WTC11 (cell line): ENCODE data around the gene ERBB4.

ENCODE experiments used
- ELF4 ChIP-seq: sonication (generic); formaldehyde crosslinking; IDR thresholded peaks from 2 replicates; pipeline ENCODE4 v1.8.1; 2022; ENCODE audit warnings: low read depth, mild to moderate bottlenecking, moderate library complexity, missing genetic modification reagents
- TF ChIP-seq, protein P1 (sequence below): fragments of 200-600 bp; IDR thresholded peaks from 2 replicates; pipeline ENCODE4 v1.8.0; 2022; ENCODE audit warnings: antibody characterized with exemption

DNA sequence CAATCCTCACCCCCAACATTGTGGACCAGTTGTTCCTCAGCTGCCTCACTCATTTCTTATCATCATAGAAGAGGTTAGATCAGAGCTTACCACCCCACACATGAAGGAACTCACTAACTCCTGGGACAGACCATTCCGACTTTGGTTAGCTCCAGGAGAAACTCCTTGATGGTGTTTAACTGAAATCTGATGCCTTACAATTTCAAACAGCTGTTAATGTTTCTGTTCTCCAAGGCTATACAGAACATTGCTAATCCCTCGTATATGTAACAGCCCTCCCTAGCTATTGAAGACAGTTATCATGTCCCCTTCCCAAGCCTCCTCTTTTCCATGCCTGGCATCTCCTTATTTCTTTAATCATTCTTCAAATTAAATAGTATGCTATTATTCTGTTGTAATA, 14.8 kb downstream of the ERBB4 start:
- TF ChIP-seq ELF4 (CRISPR knock-in tag): no peak
- TF ChIP-seq, protein P1, sequence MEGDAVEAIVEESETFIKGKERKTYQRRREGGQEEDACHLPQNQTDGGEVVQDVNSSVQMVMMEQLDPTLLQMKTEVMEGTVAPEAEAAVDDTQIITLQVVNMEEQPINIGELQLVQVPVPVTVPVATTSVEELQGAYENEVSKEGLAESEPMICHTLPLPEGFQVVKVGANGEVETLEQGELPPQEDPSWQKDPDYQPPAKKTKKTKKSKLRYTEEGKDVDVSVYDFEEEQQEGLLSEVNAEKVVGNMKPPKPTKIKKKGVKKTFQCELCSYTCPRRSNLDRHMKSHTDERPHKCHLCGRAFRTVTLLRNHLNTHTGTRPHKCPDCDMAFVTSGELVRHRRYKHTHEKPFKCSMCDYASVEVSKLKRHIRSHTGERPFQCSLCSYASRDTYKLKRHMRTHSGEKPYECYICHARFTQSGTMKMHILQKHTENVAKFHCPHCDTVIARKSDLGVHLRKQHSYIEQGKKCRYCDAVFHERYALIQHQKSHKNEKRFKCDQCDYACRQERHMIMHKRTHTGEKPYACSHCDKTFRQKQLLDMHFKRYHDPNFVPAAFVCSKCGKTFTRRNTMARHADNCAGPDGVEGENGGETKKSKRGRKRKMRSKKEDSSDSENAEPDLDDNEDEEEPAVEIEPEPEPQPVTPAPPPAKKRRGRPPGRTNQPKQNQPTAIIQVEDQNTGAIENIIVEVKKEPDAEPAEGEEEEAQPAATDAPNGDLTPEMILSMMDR: no peak
